Effector memory CD8-positive, alpha-beta T cell (primary cell): ENCODE data around the gene GET3.
A peak's percentile ranks its signal among the peaks of the same experiment; 100 is the strongest.
"Not testable (repeated sequence)": the region's sequence is repeated elsewhere in the genome, so short reads cannot be mapped to it uniquely, and the experiment has no call there.

ENCODE experiments used
- ATAC-seq: fragments of 150-1000 bp; cut with Tn5 transposase; replicated peaks from 2 replicates; pipeline ENCODE4 v1.10.0; 2021; ENCODE audit warnings: mild to moderate bottlenecking, moderate library complexity
- DNase-seq, 3 experiments: peaks; one replicate each; pipeline ENCODE4 v3.0.0; 2021
- H3K27ac Mint-ChIP-seq, 2 donors: one replicate each; pipeline ENCODE4 v1.8.0; 2022; ENCODE audit warnings: mild to moderate bottlenecking in 2 of 2, mixed read lengths in 2 of 2, moderate library complexity in 2 of 2
- H3K27me3 Mint-ChIP-seq, 2 donors: one replicate each; pipeline ENCODE4 v1.8.0; 2022; ENCODE audit warnings: mixed read lengths in 2 of 2
- H3K36me3 Mint-ChIP-seq: one replicate; pipeline ENCODE4 v1.8.0; 2022; ENCODE audit warnings: mild to moderate bottlenecking, moderate library complexity, mixed read lengths; ENCODE audit not compliant: insufficient read depth
- H3K4me1 Mint-ChIP-seq, 2 donors: one replicate each; pipeline ENCODE4 v1.8.0; 2022; ENCODE audit warnings: low read depth in 2 of 2, mixed read lengths in 2 of 2
- H3K4me3 Mint-ChIP-seq, 2 donors: one replicate each; pipeline ENCODE4 v1.8.0; 2022; ENCODE audit warnings: mild to moderate bottlenecking in 2 of 2, mixed read lengths in 2 of 2, moderate library complexity in 2 of 2
- H3K9me3 Mint-ChIP-seq, 2 donors: one replicate each; pipeline ENCODE4 v1.8.0; 2022; ENCODE audit warnings: mixed read lengths in 2 of 2
- total RNA-seq, 9 experiments: gene quantifications; one replicate each; lab custom pipeline; 2026; lab: John Stamatoyannopoulos, UW

The GET3 gene
- total RNA-seq, result 20.3 to 73.8 (median 41.3) reads per million in 9 experiments

- H3K9me3 Mint-ChIP-seq, result no peaks in the 10 kb centered on the region
- ATAC-seq (peak; percentile 79), DNase-seq (peak; percentile 67 to 74 (median 71))
- peak within 1 kb of the TSS; percentile 98 to 99 for H3K27ac Mint-ChIP-seq
- peaks cover 60% of the 10 kb centered on the region for H3K36me3 Mint-ChIP-seq
- peak within 1 kb of the TSS; percentile 98 to 100 for H3K4me3 Mint-ChIP-seq
- H3K4me1 Mint-ChIP-seq, result peaks cover 37 to 39% of the 10 kb centered on the region in 2 donors
- no peaks in the 10 kb centered on the region for H3K27me3 Mint-ChIP-seq
These were observed at the start of gene GET3 for GRCh38 chr19:12736995-12737834. Gene GET3, plus strand, starts transcription at chr19:12737497. Its CDS starts 9 bp downstream, at chr19:12737506.

DNA sequence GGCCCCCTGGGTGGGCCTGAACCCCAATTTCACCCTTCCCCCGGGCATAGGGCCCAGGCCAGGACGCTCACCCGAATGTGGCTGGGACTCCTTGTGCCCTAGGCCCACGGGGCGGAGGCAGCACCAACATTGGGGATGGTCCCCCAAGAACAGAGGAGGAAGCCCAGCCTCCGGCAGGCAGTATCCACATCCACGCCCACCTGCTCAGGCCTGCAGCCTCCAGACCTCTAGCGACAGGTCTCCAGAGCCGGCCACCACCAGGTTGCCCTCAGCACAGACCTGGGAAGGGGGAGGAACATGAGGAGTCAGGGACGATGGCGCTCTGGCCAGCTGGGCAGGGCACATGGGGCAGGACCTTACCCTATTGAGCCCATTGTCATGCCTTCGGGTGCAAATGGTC lies 48.3 kb upstream of the GET3 start:
- H3K27me3 Mint-ChIP-seq, result no peaks in the 10 kb centered on the region
- ATAC-seq, result no peak
- no peak overlapping the region for H3K27ac Mint-ChIP-seq
- DNase-seq, result no peak
- peaks cover 3% of the 10 kb centered on the region for H3K36me3 Mint-ChIP-seq
- H3K4me3 Mint-ChIP-seq, result no peak overlapping the region
- no peaks in the 10 kb centered on the region for H3K9me3 Mint-ChIP-seq
- H3K4me1 Mint-ChIP-seq, result peaks cover 0 to 3% of the 10 kb centered on the region in 2 donors

DNA sequence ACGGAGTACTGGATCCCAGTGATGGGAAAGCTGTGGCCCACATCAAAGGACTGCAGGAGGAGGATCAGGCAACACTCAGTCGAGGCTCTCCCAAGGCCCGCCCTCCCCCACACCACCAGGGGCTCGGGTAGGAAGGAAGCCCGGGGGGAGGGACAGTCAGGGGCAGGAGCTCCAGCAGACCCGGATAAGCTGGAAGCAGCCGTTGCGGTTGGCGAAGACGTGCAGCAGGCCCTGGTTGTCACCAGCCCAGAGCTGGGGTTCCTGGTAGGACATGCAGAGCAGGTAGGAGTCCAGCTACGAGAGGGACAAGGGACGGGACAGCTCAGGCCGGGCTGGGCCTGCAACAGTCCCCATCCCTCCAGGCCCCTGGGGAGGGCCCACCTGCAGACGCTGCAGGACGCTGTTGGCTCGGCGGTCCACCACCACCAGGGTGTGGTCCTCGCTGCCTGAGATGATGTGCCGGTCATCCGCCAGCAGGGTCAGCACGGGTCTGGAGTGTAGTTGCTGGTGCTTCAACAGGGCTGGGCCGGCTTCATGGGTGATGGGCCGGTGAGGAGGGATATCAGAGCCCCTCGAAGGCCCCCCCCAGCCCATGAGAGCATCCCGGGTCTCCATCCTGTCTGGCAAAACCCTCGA lies 47.6 kb upstream of the GET3 start:
- DNase-seq, result no peak
- no peak overlapping the region for H3K4me3 Mint-ChIP-seq
- H3K27ac Mint-ChIP-seq, result peak overlapping the region in 1 of 2 donors; percentile 57
- no peaks in the 10 kb centered on the region for H3K9me3 Mint-ChIP-seq
- H3K27me3 Mint-ChIP-seq, result no peaks in the 10 kb centered on the region
- no peak for ATAC-seq
- peaks cover 3% of the 10 kb centered on the region for H3K36me3 Mint-ChIP-seq
- H3K4me1 Mint-ChIP-seq, result peaks cover 0 to 3% of the 10 kb centered on the region in 2 donors

- no peak overlapping the region for H3K27ac Mint-ChIP-seq
- no peaks in the 10 kb centered on the region for H3K9me3 Mint-ChIP-seq
- peaks cover 0 to 3% of the 10 kb centered on the region in 2 donors for H3K4me1 Mint-ChIP-seq
- DNase-seq (no peak), ATAC-seq (no peak)
- peaks cover 11% of the 10 kb centered on the region for H3K36me3 Mint-ChIP-seq
- H3K4me3 Mint-ChIP-seq, result no peak overlapping the region
- no peaks in the 10 kb centered on the region for H3K27me3 Mint-ChIP-seq
These were observed 44.3 kb upstream of the GET3 start for GRCh38 chr19:12692960-12693359.

GRCh38 chr19:12694641-12695040 lies 42.7 kb upstream of the GET3 start:
- no peak overlapping the region for H3K4me3 Mint-ChIP-seq

DNA sequence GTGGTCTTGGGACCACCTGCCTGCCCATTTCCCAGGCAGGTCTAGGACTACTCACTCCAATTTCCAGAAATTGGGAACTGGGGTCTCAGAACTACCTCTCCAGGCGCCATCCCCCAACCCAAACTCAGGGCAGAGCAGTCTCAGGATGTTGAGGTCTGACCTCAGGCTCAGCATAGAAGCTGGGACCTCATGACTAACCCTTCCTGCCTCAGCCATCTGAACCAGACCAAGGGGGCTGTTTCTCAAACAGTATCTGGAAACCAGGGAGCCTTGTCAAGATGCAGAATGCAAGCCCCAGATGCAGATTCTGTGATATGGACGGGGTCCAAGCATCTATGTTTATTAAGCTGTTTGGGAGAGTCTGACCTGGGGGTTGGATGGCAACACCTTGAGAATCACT lies 42.2 kb upstream of the GET3 start:
- peaks cover 11% of the 10 kb centered on the region for H3K36me3 Mint-ChIP-seq
- H3K27ac Mint-ChIP-seq, result no peak overlapping the region
- H3K27me3 Mint-ChIP-seq, result no peaks in the 10 kb centered on the region
- peak overlapping the region in 1 of 2 donors; percentile 89 for H3K4me3 Mint-ChIP-seq
- H3K4me1 Mint-ChIP-seq, result peaks cover 0 to 3% of the 10 kb centered on the region in 2 donors
- ATAC-seq (no peak), DNase-seq (no peak)
- H3K9me3 Mint-ChIP-seq, result no peaks in the 10 kb centered on the region

More at GRCh38 chr19:12694641-12695040, 42.7 kb upstream of the GET3 start:
- peaks cover 0 to 3% of the 10 kb centered on the region in 2 donors for H3K4me1 Mint-ChIP-seq
- peaks cover 11% of the 10 kb centered on the region for H3K36me3 Mint-ChIP-seq
- no peak for DNase-seq
- ATAC-seq, result no peak
- no peaks in the 10 kb centered on the region for H3K9me3 Mint-ChIP-seq
- no peaks in the 10 kb centered on the region for H3K27me3 Mint-ChIP-seq
- no peak overlapping the region for H3K27ac Mint-ChIP-seq

DNA sequence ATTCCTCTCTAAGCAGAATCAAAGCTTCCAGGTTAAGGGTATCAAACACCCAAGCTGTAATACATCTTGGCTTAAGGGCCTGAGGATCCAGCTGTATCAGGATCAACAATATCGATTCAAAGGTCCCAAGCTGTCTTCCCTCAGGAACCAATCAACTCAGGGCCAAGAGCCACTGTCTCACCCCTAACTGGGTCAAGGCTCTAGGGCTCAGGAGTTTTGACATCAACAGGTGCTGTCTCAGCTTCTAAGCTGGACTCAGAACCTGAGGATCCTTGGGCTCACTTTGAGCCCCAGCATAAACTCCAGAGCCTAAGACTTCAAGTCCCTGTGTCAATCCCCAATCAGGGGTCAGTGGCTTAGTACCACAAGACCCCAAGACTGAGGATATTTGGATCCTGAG lies 41.8 kb upstream of the GET3 start:
- peaks cover 11% of the 10 kb centered on the region for H3K36me3 Mint-ChIP-seq
- H3K4me1 Mint-ChIP-seq, result peaks cover 0 to 3% of the 10 kb centered on the region in 2 donors
- H3K9me3 Mint-ChIP-seq, result no peaks in the 10 kb centered on the region
- peak overlapping the region; percentile 86 to 89 for H3K4me3 Mint-ChIP-seq
- DNase-seq (no peak), ATAC-seq (no peak)
- no peaks in the 10 kb centered on the region for H3K27me3 Mint-ChIP-seq
- H3K27ac Mint-ChIP-seq, result peak overlapping the region in 1 of 2 donors; percentile 96

- ATAC-seq (peak; percentile 21), DNase-seq (no peak)
- Mint-ChIP-seq H3K36me3 (peaks cover 13% of the 10 kb centered on the region), H3K9me3 (no peaks in the 10 kb centered on the region), H3K27ac (peak overlapping the region; percentile 96 to 97), H3K4me1 (peaks cover 0 to 3% of the 10 kb centered on the region in 2 donors), H3K4me3 (peak overlapping the region; percentile 86 to 89), H3K27me3 (no peaks in the 10 kb centered on the region)
These were observed 41.3 kb upstream of the GET3 start for GRCh38 chr19:12695997-12696365.

DNA sequence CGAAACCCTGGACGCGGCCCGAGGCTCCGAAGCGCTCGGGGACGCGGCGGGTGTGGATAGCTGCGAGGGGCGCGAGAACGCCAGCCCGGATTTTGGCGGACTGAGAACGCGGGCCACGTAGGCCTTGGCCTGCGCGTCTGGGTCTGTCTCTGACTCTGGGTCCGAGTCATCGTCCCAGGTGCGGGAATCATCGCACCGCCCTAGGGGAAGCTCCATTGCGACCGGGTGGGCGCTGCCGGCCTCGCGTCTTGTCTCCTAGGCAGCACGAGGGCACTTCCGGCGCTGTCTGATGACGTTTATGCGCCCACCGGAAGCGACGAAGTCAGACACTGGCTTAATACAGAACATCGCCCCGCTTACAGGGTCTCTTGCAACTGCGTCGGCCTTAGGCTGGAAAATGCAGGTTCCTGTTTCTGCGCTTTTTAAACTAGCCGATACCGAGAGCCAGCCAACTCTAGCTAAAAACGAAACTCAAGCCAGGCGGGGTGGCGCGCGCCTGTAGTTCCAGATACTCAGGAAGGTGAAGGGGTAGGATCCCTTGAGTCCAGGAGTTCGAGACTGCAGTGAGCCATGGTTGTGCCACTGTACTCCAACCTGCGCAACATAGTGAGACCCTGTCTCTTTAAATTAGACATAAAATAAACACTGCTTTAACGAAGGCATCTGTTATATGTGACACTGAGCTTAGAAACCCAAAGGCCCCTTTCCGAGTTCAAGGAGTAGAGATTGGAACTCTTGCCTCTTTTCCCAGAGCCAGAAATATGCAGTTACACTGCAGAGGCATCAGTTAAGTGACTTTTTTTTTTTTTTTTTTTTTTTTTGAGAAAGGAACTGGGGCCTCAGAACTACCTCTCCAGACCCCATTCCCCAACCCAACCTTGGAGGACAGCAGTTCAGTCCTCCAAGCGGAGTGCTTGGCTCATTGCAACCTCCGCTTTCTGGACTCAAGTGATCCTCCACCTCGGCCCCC lies 40.6 kb upstream of the GET3 start, which contains the start of gene FBXW9:
Gene FBXW9 (minus strand): TSS at position 266 of the 970 bp plus-strand sequence. CDS start 50 bp downstream, at position 216.
- no peaks in the 10 kb centered on the region for H3K27me3 Mint-ChIP-seq
- peak within 1 kb of the TSS; percentile 96 to 97 for H3K27ac Mint-ChIP-seq
- H3K4me3 Mint-ChIP-seq, result peak within 1 kb of the TSS; percentile 86 to 89
- H3K36me3 Mint-ChIP-seq, result peaks cover 18% of the 10 kb centered on the region
- ATAC-seq (peak; percentile 97), DNase-seq (peak; percentile 98 to 99 (median 98))
- H3K9me3 Mint-ChIP-seq, result no peaks in the 10 kb centered on the region
- peaks cover 0 to 2% of the 10 kb centered on the region in 2 donors for H3K4me1 Mint-ChIP-seq

DNA sequence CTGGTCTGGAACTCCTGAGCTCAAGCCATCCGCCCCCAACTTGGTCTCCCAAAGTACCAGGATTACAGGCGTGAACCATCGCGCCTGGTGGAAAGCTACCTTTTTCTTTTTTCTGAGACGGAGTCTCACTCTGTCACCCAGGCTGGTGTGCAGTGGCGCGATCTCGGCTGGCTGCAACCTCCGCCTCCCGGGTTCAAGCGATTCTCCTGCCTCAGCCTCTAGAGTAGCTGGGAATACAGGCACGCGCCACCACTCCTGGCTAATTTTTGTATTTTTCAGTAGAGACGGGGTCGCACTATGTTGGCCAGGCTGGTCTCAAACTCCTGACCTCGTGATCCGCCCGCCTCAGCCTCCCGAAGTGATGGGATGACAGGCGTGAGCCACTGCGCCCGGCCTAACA lies 39.9 kb upstream of the GET3 start:
- H3K27me3 Mint-ChIP-seq, H3K4me1 Mint-ChIP-seq, H3K9me3 Mint-ChIP-seq, ATAC-seq, DNase-seq: not testable (repeated sequence)
- Mint-ChIP-seq H3K4me3 (peak overlapping the region in 1 of 2 donors; percentile 89), H3K36me3 (peaks cover 22% of the 10 kb centered on the region), H3K27ac (peak overlapping the region in 1 of 2 donors; percentile 62)

GRCh38 chr19:12698138-12698537 lies 39.2 kb upstream of the GET3 start:
- Mint-ChIP-seq H3K27me3 (no peaks in the 10 kb centered on the region), H3K27ac (peak overlapping the region in 1 of 2 donors; percentile 62), H3K4me1 (peaks cover 0 to 2% of the 10 kb centered on the region in 2 donors), H3K36me3 (peaks cover 26% of the 10 kb centered on the region), H3K9me3 (no peaks in the 10 kb centered on the region), H3K4me3 (peak overlapping the region; percentile 2 to 34)
- DNase-seq (no peak), ATAC-seq (no peak)

DNA sequence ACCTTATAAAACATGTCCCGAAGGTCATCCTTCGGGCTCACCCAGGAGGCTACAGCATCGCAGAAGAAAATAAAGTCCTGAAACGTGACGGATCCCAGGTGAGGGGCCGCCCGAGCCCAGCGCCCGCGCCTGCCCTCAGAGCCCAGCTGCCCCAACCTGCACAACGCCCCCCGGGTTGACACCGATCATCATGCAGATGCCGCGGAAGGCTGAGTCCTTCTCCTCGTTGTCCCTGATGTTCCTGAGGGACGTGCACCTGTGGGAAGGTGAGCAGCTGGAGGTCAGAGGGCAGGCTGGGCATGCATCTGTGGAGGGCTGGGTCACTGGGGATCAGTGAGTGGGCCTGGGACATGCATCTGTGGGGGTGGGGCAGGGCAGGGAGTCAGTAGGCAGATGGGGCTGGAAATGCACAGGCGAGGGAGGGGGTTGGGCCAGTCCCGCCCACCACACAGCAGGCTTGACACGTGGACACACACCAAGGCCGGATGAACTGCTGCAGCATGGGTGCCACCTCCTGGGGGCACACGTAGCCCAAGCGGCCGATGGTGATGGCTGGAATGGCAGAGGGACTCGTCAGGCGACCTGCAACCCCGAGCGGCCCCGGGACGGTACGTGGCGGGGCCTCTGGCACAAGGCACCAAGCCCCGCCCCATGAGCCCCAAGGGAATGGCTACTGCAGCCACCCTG lies 35.6 kb upstream of the GET3 start:
- Mint-ChIP-seq H3K27ac (no peak overlapping the region), H3K9me3 (no peaks in the 10 kb centered on the region), H3K27me3 (no peaks in the 10 kb centered on the region), H3K4me3 (no peak overlapping the region), H3K4me1 (peaks cover 0 to 2% of the 10 kb centered on the region in 2 donors), H3K36me3 (peaks cover 29% of the 10 kb centered on the region)
- DNase-seq, result no peak
- ATAC-seq, result no peak
